GM18858 (cell line): ENCODE results near the gene CYTH1.
"Not testable (repeated sequence)": the region's sequence is repeated elsewhere in the genome, so short reads cannot be mapped to it uniquely, and the experiment has no call there.

Experiments
- ATAC-seq: cut with Tn5 transposase; IDR thresholded peaks from one replicate; pipeline ENCODE4 v1.9.1; 2021; ENCODE audit not compliant: unreplicated experiment

Gene CYTH1

GRCh38 chr17:78763561-78763960 is 18.5 kb downstream of the CYTH1 start:
- no peak for ATAC-seq

- ATAC-seq = no peak
Observed at GRCh38 chr17:78761789-78762406, 20.2 kb downstream of the CYTH1 start.

- no peak for ATAC-seq
Observed at GRCh38 chr17:78759969-78760352, 22.1 kb downstream of the CYTH1 start.

- no peak for ATAC-seq
Observed at GRCh38 chr17:78759203-78759968, 22.7 kb downstream of the CYTH1 start.

GRCh38 chr17:78753316-78754250 is 28.5 kb downstream of the CYTH1 start:
- ATAC-seq = no peak

GRCh38 chr17:78751447-78752161 is 30.5 kb downstream of the CYTH1 start:
- ATAC-seq = no peak

- ATAC-seq = not testable (repeated sequence)
Observed at GRCh38 chr17:78751000-78751399, 31.1 kb downstream of the CYTH1 start.

- ATAC-seq = no peak
Observed at GRCh38 chr17:78748730-78749317, 33.2 kb downstream of the CYTH1 start.

- ATAC-seq = no peak
Observed at GRCh38 chr17:78748048-78748729, 33.9 kb downstream of the CYTH1 start.

- no peak for ATAC-seq
Observed at GRCh38 chr17:78747488-78747887, 34.6 kb downstream of the CYTH1 start.

GRCh38 chr17:78746949-78747269 is 35.2 kb downstream of the CYTH1 start:
- no peak for ATAC-seq

- no peak for ATAC-seq
Observed at GRCh38 chr17:78746263-78746948, 35.7 kb downstream of the CYTH1 start.

GRCh38 chr17:78745407-78746088 is 36.5 kb downstream of the CYTH1 start:
- ATAC-seq = no peak

- no peak for ATAC-seq
Observed at GRCh38 chr17:78742901-78743300, 39.2 kb downstream of the CYTH1 start.

GRCh38 chr17:78741644-78742284 is 40.3 kb downstream of the CYTH1 start:
- ATAC-seq = no peak

- no peak for ATAC-seq
Observed at GRCh38 chr17:78739331-78739931, 42.6 kb downstream of the CYTH1 start.

- ATAC-seq = no peak
Observed at GRCh38 chr17:78738698-78739097, 43.4 kb downstream of the CYTH1 start.

- no peak for ATAC-seq
Observed at GRCh38 chr17:78738278-78738677, 43.8 kb downstream of the CYTH1 start.
